Transverse colon (tissue), 3 donors: ENCODE measurements around the gene CALHM4.

Experiments used
- EP300 ChIP-seq: sonication (generic); formaldehyde crosslinking; IDR thresholded peaks from one replicate; pipeline ENCODE4 v1.6.1; 2017; ENCODE audit warnings: antibody characterized with exemption, low read depth
- POLR2A ChIP-seq: fragments of 450-650 bp; IDR thresholded peaks from one replicate; pipeline ENCODE4 v1.6.1; 2016; ENCODE audit warnings: antibody characterized with exemption, mild to moderate bottlenecking, moderate library complexity
- TF ChIP-seq, protein P1 (sequence below), 5 experiments: fragments of 200-600 bp in 3 of 5; fragments of 450-650 bp in 2 of 5; sonication (generic) in 3 of 5; IDR thresholded peaks; 1 replicate in 2 of 5; 2 replicates in 3 of 5; pipeline ENCODE4 v1.5.1; 2016 to 2017; ENCODE audit warnings: antibody characterized with exemption in 5 of 5, inconsistent platforms in 3 of 5, mild to moderate bottlenecking in 2 of 5, moderate library complexity in 1 of 5

DNA sequence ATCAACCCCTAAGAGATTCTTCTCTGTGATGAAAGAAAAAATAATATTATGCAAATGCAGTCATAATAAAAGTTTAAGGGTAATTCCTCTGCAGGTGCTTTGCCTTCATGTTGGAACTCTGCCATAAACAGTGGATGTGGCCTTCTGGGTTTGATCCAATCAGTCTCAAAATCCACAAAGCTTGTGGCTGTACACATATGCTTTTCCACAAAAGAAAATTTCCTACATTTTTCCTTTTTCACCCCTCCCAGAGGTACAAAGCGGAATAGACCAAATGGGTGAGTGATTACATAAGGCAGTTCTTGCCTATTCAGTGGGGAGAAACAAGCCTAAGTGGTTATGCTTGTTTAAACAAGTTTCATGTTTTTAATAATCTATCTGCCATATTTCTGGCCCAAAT, 25.4 kb upstream of the CALHM4 start:
- no peak for TF ChIP-seq EP300
- TF ChIP-seq, protein P1, sequence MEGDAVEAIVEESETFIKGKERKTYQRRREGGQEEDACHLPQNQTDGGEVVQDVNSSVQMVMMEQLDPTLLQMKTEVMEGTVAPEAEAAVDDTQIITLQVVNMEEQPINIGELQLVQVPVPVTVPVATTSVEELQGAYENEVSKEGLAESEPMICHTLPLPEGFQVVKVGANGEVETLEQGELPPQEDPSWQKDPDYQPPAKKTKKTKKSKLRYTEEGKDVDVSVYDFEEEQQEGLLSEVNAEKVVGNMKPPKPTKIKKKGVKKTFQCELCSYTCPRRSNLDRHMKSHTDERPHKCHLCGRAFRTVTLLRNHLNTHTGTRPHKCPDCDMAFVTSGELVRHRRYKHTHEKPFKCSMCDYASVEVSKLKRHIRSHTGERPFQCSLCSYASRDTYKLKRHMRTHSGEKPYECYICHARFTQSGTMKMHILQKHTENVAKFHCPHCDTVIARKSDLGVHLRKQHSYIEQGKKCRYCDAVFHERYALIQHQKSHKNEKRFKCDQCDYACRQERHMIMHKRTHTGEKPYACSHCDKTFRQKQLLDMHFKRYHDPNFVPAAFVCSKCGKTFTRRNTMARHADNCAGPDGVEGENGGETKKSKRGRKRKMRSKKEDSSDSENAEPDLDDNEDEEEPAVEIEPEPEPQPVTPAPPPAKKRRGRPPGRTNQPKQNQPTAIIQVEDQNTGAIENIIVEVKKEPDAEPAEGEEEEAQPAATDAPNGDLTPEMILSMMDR (IDR thresholded peaks at IDR 0.05), result no peak
- TF ChIP-seq POLR2A, result no peak
